ENCODE results near the gene TAB2.

TAB2 gene

DNA sequence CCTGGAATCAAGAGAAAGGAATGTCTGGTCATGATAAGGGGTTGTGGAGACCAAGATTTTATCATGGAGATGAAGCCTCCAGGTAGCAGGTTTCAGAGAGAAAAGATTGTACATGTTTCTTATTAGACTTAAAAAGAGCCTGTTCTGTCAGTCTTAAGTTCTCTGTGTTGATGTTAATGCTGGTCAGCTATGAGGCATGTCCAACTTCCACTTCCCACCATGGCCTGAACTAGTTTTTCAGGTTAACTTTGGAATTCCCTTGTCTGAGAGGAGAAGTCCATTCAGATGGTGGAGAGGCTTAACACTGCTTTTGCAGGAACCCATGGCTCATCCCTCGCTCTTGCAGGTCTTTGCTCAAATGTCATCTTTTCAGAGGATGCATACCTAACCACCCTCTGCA, 27.5 kb upstream of the TAB2 start:
- TF ChIP-seq, protein P1, sequence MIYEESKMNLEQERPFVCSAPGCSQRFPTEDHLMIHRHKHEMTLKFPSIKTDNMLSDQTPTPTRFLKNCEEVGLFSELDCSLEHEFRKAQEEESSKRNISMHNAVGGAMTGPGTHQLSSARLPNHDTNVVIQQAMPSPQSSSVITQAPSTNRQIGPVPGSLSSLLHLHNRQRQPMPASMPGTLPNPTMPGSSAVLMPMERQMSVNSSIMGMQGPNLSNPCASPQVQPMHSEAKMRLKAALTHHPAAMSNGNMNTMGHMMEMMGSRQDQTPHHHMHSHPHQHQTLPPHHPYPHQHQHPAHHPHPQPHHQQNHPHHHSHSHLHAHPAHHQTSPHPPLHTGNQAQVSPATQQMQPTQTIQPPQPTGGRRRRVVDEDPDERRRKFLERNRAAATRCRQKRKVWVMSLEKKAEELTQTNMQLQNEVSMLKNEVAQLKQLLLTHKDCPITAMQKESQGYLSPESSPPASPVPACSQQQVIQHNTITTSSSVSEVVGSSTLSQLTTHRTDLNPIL (CRISPR knock-in tag; IDR thresholded peaks at IDR 0.05; ENCODE audit: low read depth): no peak
- TF ChIP-seq CSDC2 (CRISPR knock-in tag; IDR thresholded peaks at IDR 0.05) (no peak), BACH2 (CRISPR knock-in tag; IDR thresholded peaks at IDR 0.05; ENCODE audit: borderline replicate concordance) (no peak), TCF4 (CRISPR knock-in tag; IDR thresholded peaks at IDR 0.05; ENCODE audit: borderline replicate concordance) (no peak)
- no peak for ATAC-seq

DNA sequence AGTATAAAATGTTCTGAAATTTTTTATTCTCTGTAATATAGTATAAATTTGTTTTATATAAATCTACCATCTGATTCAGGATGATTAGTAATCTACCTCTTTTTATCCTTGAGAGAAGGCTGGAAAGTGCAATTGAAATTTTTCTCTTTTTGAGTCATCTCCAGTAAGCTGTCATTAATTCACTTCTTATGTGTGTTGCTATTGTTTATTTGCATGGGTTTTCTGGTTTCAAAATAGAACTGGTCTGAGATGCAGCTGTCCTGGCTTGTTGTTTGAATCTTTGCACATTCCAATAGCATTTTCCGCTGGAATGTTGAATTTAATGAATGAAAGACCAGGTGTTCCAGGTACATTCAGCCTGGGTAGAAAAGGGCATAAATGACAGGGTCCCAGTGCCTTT, 24.3 kb upstream of the TAB2 start:
- TF ChIP-seq ARNTL (CRISPR knock-in tag; IDR thresholded peaks at IDR 0.05; ENCODE audit: borderline replicate concordance, low read depth): no peak
- TF ChIP-seq, protein P2, sequence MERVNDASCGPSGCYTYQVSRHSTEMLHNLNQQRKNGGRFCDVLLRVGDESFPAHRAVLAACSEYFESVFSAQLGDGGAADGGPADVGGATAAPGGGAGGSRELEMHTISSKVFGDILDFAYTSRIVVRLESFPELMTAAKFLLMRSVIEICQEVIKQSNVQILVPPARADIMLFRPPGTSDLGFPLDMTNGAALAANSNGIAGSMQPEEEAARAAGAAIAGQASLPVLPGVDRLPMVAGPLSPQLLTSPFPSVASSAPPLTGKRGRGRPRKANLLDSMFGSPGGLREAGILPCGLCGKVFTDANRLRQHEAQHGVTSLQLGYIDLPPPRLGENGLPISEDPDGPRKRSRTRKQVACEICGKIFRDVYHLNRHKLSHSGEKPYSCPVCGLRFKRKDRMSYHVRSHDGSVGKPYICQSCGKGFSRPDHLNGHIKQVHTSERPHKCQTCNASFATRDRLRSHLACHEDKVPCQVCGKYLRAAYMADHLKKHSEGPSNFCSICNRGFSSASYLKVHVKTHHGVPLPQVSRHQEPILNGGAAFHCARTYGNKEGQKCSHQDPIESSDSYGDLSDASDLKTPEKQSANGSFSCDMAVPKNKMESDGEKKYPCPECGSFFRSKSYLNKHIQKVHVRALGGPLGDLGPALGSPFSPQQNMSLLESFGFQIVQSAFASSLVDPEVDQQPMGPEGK (CRISPR knock-in tag; IDR thresholded peaks at IDR 0.05; ENCODE audit: borderline replicate concordance): no peak
- no peak for ATAC-seq

DNA sequence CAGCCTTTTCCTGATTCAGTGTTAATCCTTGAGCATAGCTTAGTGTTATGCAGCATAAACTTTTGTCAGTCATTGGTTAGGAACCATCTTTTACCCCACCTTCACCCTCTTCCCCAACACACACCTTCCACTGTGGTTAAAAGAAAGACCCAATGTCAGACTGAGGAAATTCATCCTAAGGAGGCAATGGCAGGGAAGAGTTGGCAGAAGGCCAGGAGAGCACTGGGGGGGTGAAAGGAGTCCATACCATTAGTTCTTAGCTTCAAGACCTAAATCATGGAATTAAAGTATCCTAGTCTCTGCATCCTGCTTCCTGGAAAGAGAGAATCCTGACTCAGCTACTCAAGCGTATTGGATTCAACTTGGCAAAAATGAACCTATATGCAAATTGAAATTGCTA, 16.9 kb upstream of the TAB2 start:
- TF ChIP-seq ESRRG (CRISPR knock-in tag; IDR thresholded peaks at IDR 0.05) (no peak), OSR1 (CRISPR knock-in tag; IDR thresholded peaks at IDR 0.05) (no peak), ZNF8 (CRISPR knock-in tag; IDR thresholded peaks at IDR 0.05) (no peak), ZFP3 (CRISPR knock-in tag; IDR thresholded peaks at IDR 0.05) (no peak), BACH2 (CRISPR knock-in tag; IDR thresholded peaks at IDR 0.05; ENCODE audit: borderline replicate concordance) (no peak), RARB (CRISPR knock-in tag; IDR thresholded peaks at IDR 0.05) (no peak), TCF4 (CRISPR knock-in tag; IDR thresholded peaks at IDR 0.05; ENCODE audit: borderline replicate concordance) (no peak), ZFP30 (CRISPR knock-in tag; IDR thresholded peaks at IDR 0.05) (no peak), ZNF70 (CRISPR knock-in tag; IDR thresholded peaks at IDR 0.05) (no peak), PPARA (CRISPR knock-in tag; IDR thresholded peaks at IDR 0.05; ENCODE audit: borderline replicate concordance) (no peak), ZNF565 (CRISPR knock-in tag; conservative IDR thresholded peaks at IDR 0.05; ENCODE audit: low read depth) (no peak), SNAI2 (CRISPR knock-in tag; IDR thresholded peaks at IDR 0.05) (no peak), TOX (CRISPR knock-in tag; IDR thresholded peaks at IDR 0.05; ENCODE audit: borderline replicate concordance) (no peak), GLIS3 (CRISPR knock-in tag; IDR thresholded peaks at IDR 0.05) (no peak), ZC3H10 (CRISPR knock-in tag; IDR thresholded peaks at IDR 0.05) (no peak)
- TF ChIP-seq, protein P1 (CRISPR knock-in tag; IDR thresholded peaks at IDR 0.05; ENCODE audit: low read depth): no peak
- TF ChIP-seq, protein P3, sequence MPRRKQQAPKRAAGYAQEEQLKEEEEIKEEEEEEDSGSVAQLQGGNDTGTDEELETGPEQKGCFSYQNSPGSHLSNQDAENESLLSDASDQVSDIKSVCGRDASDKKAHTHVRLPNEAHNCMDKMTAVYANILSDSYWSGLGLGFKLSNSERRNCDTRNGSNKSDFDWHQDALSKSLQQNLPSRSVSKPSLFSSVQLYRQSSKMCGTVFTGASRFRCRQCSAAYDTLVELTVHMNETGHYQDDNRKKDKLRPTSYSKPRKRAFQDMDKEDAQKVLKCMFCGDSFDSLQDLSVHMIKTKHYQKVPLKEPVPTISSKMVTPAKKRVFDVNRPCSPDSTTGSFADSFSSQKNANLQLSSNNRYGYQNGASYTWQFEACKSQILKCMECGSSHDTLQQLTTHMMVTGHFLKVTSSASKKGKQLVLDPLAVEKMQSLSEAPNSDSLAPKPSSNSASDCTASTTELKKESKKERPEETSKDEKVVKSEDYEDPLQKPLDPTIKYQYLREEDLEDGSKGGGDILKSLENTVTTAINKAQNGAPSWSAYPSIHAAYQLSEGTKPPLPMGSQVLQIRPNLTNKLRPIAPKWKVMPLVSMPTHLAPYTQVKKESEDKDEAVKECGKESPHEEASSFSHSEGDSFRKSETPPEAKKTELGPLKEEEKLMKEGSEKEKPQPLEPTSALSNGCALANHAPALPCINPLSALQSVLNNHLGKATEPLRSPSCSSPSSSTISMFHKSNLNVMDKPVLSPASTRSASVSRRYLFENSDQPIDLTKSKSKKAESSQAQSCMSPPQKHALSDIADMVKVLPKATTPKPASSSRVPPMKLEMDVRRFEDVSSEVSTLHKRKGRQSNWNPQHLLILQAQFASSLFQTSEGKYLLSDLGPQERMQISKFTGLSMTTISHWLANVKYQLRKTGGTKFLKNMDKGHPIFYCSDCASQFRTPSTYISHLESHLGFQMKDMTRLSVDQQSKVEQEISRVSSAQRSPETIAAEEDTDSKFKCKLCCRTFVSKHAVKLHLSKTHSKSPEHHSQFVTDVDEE (CRISPR knock-in tag; IDR thresholded peaks at IDR 0.05): no peak
- ATAC-seq: no peak

DNA sequence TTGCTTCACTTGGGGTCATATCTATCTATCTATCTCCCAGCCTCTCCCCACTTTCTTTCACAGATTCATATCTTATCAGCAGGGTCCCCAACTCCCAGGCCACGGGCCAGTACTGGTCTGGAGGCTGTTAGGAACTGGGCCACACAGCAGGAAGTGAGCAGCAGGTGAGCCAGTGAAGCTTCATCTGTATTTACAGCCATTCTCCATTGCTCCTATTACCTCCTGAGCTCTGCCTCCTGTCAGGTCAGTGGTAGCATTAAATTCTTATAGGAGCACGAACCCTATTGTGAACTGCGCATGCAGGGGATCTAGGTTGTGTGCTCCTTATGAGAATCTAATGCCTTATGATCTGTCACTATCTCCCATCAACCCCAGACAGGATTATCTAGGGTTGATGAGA, 14.8 kb upstream of the TAB2 start:
- no peak for TF ChIP-seq ZC3H10 (CRISPR knock-in tag; IDR thresholded peaks at IDR 0.05)
- no peak for TF ChIP-seq ZFP3 (CRISPR knock-in tag; IDR thresholded peaks at IDR 0.05)
- no peak for TF ChIP-seq GLIS3 (CRISPR knock-in tag; IDR thresholded peaks at IDR 0.05)
- TF ChIP-seq ZFP30 (CRISPR knock-in tag; IDR thresholded peaks at IDR 0.05): no peak
- TF ChIP-seq OSR1 (CRISPR knock-in tag; IDR thresholded peaks at IDR 0.05): no peak
- no peak for TF ChIP-seq SNAI2 (CRISPR knock-in tag; IDR thresholded peaks at IDR 0.05)
- TF ChIP-seq, protein P4, sequence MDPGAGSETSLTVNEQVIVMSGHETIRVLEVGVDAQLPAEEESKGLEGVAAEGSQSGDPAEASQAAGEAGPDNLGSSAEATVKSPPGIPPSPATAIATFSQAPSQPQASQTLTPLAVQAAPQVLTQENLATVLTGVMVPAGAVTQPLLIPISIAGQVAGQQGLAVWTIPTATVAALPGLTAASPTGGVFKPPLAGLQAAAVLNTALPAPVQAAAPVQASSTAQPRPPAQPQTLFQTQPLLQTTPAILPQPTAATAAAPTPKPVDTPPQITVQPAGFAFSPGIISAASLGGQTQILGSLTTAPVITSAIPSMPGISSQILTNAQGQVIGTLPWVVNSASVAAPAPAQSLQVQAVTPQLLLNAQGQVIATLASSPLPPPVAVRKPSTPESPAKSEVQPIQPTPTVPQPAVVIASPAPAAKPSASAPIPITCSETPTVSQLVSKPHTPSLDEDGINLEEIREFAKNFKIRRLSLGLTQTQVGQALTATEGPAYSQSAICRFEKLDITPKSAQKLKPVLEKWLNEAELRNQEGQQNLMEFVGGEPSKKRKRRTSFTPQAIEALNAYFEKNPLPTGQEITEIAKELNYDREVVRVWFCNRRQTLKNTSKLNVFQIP (CRISPR knock-in tag; IDR thresholded peaks at IDR 0.05; ENCODE audit: borderline replicate concordance, low read depth): no peak
- no peak for TF ChIP-seq TCF4 (CRISPR knock-in tag; IDR thresholded peaks at IDR 0.05; ENCODE audit: borderline replicate concordance)
- no peak for TF ChIP-seq PPARA (CRISPR knock-in tag; IDR thresholded peaks at IDR 0.05; ENCODE audit: borderline replicate concordance)
- no peak for TF ChIP-seq CSDC2 (CRISPR knock-in tag; IDR thresholded peaks at IDR 0.05)
- TF ChIP-seq, protein P1 (CRISPR knock-in tag; IDR thresholded peaks at IDR 0.05; ENCODE audit: low read depth): no peak
- no peak for TF ChIP-seq ZNF565 (CRISPR knock-in tag; conservative IDR thresholded peaks at IDR 0.05; ENCODE audit: low read depth)
- TF ChIP-seq ESRRG (CRISPR knock-in tag; IDR thresholded peaks at IDR 0.05): no peak

More for the DNA sequence above, 14.8 kb upstream of the TAB2 start:
- ATAC-seq: no peak

All from SK-N-SH treated with all-trans-retinoic acid at 6 μM for 48 hours (cell line).